Liver (tissue), 9 donors: Measurements from ENCODE around the gene UXS1. TPM values are rescaled to one million over a fixed set of nuclear protein-coding genes. Genes with fewer than 3 reads are reported as not detected.

Experiments used
- DNase-seq: peaks from one replicate; pipeline ENCODE4 v3.0.0-alpha.2; 2017; ENCODE audit warnings: low spot score
- H3K27ac ChIP-seq, 2 donors: one replicate each; pipeline ENCODE4 v1.7.0; 2013; ENCODE audit warnings: inconsistent platforms in 2 of 2, low read length in 2 of 2, control low read depth in 1 of 2, low read depth in 1 of 2, mild to moderate bottlenecking in 1 of 2
- H3K27me3 ChIP-seq, 4 donors: one replicate each; pipeline versions ENCODE4 v1.6.1 to v1.7.0; 2013; ENCODE audit warnings: low read length in 3 of 4, inconsistent platforms in 1 of 4, mild to moderate bottlenecking in 1 of 4, moderate library complexity in 1 of 4; ENCODE audit not compliant: control insufficient read depth in 4 of 4, insufficient read depth in 4 of 4
- H3K36me3 ChIP-seq, 4 donors: one replicate each; pipeline versions ENCODE4 v1.6.1 to v1.7.0; 2013; ENCODE audit warnings: low read length in 3 of 4, mild to moderate bottlenecking in 3 of 4, low read depth in 1 of 4, moderate library complexity in 1 of 4; ENCODE audit not compliant: control insufficient read depth in 4 of 4, insufficient read depth in 3 of 4
- H3K4me1 ChIP-seq, 4 donors: one replicate each; pipeline versions ENCODE4 v1.6.1 to v1.7.0; 2013; ENCODE audit warnings: low read length in 3 of 4, mild to moderate bottlenecking in 3 of 4, moderate library complexity in 1 of 4; ENCODE audit not compliant: control insufficient read depth in 4 of 4, insufficient read depth in 4 of 4
- H3K4me3 ChIP-seq, 3 donors: one replicate each; pipeline versions ENCODE4 v1.6.1 to v1.7.0; 2013; ENCODE audit warnings: low read length in 3 of 3, control low read depth in 1 of 3, low read depth in 1 of 3, mild to moderate bottlenecking in 1 of 3
- H3K9ac ChIP-seq, 2 donors: one replicate each; pipeline ENCODE4 v1.7.0; 2013; ENCODE audit warnings: low read length in 2 of 2, mild to moderate bottlenecking in 2 of 2, moderate library complexity in 2 of 2, control low read depth in 1 of 2, low read depth in 1 of 2
- H3K9me3 ChIP-seq, 4 donors: one replicate each; pipeline versions ENCODE4 v1.6.1 to v1.7.0; 2013; ENCODE audit warnings: low read length in 3 of 4; ENCODE audit not compliant: control insufficient read depth in 4 of 4
- EGR1 ChIP-seq, 2 donors: IDR thresholded peaks; 2 replicates each; pipeline ENCODE4 v1.6.1; 2016 to 2018; ENCODE audit warnings: antibody characterized with exemption in 2 of 2, low read depth in 2 of 2
- FOXA1 ChIP-seq: IDR thresholded peaks from 2 replicates; pipeline ENCODE4 v1.6.1; 2016; ENCODE audit warnings: antibody characterized with exemption
- FOXA2 ChIP-seq: IDR thresholded peaks from 2 replicates; pipeline ENCODE4 v1.6.1; 2016; ENCODE audit warnings: antibody characterized with exemption
- GABPA ChIP-seq, 2 donors: IDR thresholded peaks in 1 of 2; conservative IDR thresholded peaks in 1 of 2; 2 replicates each; pipeline ENCODE4 v1.6.1; 2016; ENCODE audit warnings: antibody characterized with exemption in 2 of 2, mild to moderate bottlenecking in 1 of 2, moderate library complexity in 1 of 2
- HNF4A ChIP-seq, 2 donors: conservative IDR thresholded peaks; 2 replicates each; pipeline ENCODE4 v1.6.1; 2016; ENCODE audit warnings: antibody characterized with exemption in 2 of 2, mild to moderate bottlenecking in 2 of 2
- HNF4G ChIP-seq: IDR thresholded peaks from 2 replicates; pipeline ENCODE4 v1.6.1; 2016; ENCODE audit warnings: antibody characterized with exemption
- JUND ChIP-seq, 2 donors: IDR thresholded peaks; 2 replicates each; pipeline ENCODE4 v1.6.1; 2016; ENCODE audit warnings: antibody characterized with exemption in 2 of 2
- MAX ChIP-seq: IDR thresholded peaks from 2 replicates; pipeline ENCODE4 v1.6.1; 2016; ENCODE audit warnings: antibody characterized with exemption
- NR2F2 ChIP-seq: IDR thresholded peaks from 2 replicates; pipeline ENCODE4 v1.6.1; 2016; ENCODE audit warnings: antibody characterized with exemption
- RAD21 ChIP-seq, 2 donors: IDR thresholded peaks; 2 replicates each; pipeline ENCODE4 v1.6.1; 2016; ENCODE audit warnings: antibody characterized with exemption in 2 of 2, mild to moderate bottlenecking in 2 of 2
- REST ChIP-seq: IDR thresholded peaks from 2 replicates; pipeline ENCODE4 v1.6.1; 2016; ENCODE audit warnings: antibody characterized with exemption, mild to moderate bottlenecking
- RXRA ChIP-seq, 2 donors: IDR thresholded peaks; 2 replicates each; pipeline ENCODE4 v1.6.1; 2017 to 2018; ENCODE audit warnings: antibody characterized with exemption in 2 of 2, mild to moderate bottlenecking in 1 of 2
- SP1 ChIP-seq: IDR thresholded peaks from 2 replicates; pipeline ENCODE4 v1.6.1; 2018; ENCODE audit warnings: antibody characterized with exemption, mild to moderate bottlenecking
- TAF1 ChIP-seq: conservative IDR thresholded peaks from 2 replicates; pipeline ENCODE4 v1.6.1; 2016; ENCODE audit warnings: antibody characterized with exemption, mild to moderate bottlenecking
- YY1 ChIP-seq: IDR thresholded peaks from 2 replicates; pipeline ENCODE4 v1.6.1; 2016; ENCODE audit warnings: antibody characterized with exemption, mild to moderate bottlenecking
- ZBTB33 ChIP-seq: IDR thresholded peaks from 2 replicates; pipeline ENCODE4 v1.6.1; 2016; ENCODE audit warnings: antibody characterized with exemption
- WGBS: extraction: QIAGEN DNeasy Blood & Tissue Kit; methylation state at CpG from one replicate; pipeline ENCODE4 v1.1.7; 2013; 5-methylcytosine and 5-hydroxymethylcytosine counted together
- polyA plus RNA-seq, 2 donors: library from polyadenylated mRNA; stranded (reverse) in 1 of 2; unstranded in 1 of 2; fragments of 200-250 nt in 1 of 2; fragments of >200 nt in 1 of 2; fragmentation: Nextera tagmentation in 1 of 2; extraction: Ambion mirVana in 1 of 2; gene quantifications; one replicate each; pipeline versions ENCODE4 v1.2.1 to v1.2.3, GENCODE V29; 2013 to 2015
- total RNA-seq, 2 donors: library from RNA; depleted of rRNA; stranded (reverse); fragments of >200 nt; gene quantifications; one replicate each; pipeline ENCODE4 v1.2.3, GENCODE V29; 2014
- TF ChIP-seq, protein P1 (sequence below): IDR thresholded peaks from 2 replicates; pipeline ENCODE4 v1.6.1; 2016; ENCODE audit warnings: antibody characterized with exemption
- TF ChIP-seq, protein P2 (sequence below): fragments of 150-350 bp; IDR thresholded peaks from 2 replicates; pipeline ENCODE4 v1.5.1; 2017; ENCODE audit warnings: improper control_type of control experiment, low read depth, low read length; ENCODE audit not compliant: missing input control
- donor health status: healthy.
- donor health status: healthy.
- donor health status: healthy.
- donor health status: healthy.
- donor health status: healthy.

UXS1 gene
- total and polyA plus RNA-seq, 4 donors: 8.8 to 19.9 (median 10.0) TPM

DNA sequence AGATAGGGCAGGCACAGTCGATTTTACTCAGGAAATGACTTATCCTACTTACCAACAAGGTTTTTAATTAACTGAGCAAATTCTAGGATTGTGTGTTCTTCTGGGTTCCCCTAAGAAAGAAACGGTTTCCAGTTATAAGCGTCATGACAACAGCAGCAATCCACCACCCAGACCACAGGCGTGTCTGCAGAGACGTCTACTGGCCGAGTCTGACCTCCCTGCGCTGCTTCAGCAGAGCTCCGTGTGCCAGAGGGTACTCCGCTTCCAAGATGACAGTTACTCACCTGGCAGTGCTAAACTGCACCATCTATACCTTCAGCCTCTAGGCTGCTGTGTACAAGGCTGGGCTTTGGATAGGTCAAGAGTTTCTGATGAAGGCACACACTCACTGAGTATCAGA, 95.4 kb downstream of the UXS1 start:
- WGBS: 81% methylated on average over 9 of the region's 9 CpGs
- no peak for DNase-seq
- peaks cover 0 to 9% (median 2%) of the 10 kb centered on the region in 4 donors for H3K36me3 ChIP-seq
- no peak overlapping the region for H3K27ac ChIP-seq
- H3K4me1 ChIP-seq: no peaks in the 10 kb centered on the region
- no peaks in the 10 kb centered on the region for H3K27me3 ChIP-seq
- H3K4me3 ChIP-seq: no peak overlapping the region
- H3K9ac ChIP-seq: no peak overlapping the region
- TF ChIP-seq MAX (no peak), SP1 (no peak), FOXA2 (no peak), JUND (IDR thresholded peaks at IDR 0.05) (no peak), EGR1 (IDR thresholded peaks at IDR 0.05; ENCODE audit: low read depth in 2 of 2) (no peak), RAD21 (IDR thresholded peaks at IDR 0.05) (no peak), NR2F2 (no peak)
- TF ChIP-seq, protein P1, sequence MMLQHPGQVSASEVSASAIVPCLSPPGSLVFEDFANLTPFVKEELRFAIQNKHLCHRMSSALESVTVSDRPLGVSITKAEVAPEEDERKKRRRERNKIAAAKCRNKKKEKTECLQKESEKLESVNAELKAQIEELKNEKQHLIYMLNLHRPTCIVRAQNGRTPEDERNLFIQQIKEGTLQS: no peak
- no peaks in the 10 kb centered on the region for H3K9me3 ChIP-seq

DNA sequence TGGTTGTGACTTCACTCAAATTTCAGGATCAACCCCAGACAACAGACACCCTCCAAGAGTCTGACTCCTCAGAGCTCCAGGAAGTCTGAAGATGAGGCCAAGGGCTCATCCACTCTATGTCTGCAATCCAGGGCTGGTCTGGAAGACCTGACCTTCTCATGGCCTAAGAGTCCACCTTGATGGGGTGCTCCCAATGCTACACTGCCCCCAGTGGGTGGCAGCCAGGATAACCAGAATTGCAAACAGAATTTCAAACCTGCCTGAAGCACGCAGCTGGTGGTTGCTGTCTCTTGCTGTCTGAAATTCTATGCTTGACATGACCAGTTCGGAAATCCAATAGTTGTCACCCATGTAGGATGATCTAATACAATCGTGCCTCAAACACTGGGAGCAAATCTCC, 96.0 kb downstream of the UXS1 start:
- Histone ChIP-seq H3K9me3 (no peaks in the 10 kb centered on the region), H3K27ac (no peak overlapping the region), H3K4me3 (no peak overlapping the region), H3K36me3 (peaks cover 0 to 9% (median 2%) of the 10 kb centered on the region in 4 donors), H3K27me3 (no peaks in the 10 kb centered on the region), H3K4me1 (no peaks in the 10 kb centered on the region), H3K9ac (no peak overlapping the region)
- no peak for DNase-seq
- no peak for TF ChIP-seq HNF4A (conservative IDR thresholded peaks at IDR 0.05)
- TF ChIP-seq NR2F2: no peak
- TF ChIP-seq YY1: no peak
- peak; percentile 45 to 67 for TF ChIP-seq RAD21 (IDR thresholded peaks at IDR 0.05)
- TF ChIP-seq, protein P2, sequence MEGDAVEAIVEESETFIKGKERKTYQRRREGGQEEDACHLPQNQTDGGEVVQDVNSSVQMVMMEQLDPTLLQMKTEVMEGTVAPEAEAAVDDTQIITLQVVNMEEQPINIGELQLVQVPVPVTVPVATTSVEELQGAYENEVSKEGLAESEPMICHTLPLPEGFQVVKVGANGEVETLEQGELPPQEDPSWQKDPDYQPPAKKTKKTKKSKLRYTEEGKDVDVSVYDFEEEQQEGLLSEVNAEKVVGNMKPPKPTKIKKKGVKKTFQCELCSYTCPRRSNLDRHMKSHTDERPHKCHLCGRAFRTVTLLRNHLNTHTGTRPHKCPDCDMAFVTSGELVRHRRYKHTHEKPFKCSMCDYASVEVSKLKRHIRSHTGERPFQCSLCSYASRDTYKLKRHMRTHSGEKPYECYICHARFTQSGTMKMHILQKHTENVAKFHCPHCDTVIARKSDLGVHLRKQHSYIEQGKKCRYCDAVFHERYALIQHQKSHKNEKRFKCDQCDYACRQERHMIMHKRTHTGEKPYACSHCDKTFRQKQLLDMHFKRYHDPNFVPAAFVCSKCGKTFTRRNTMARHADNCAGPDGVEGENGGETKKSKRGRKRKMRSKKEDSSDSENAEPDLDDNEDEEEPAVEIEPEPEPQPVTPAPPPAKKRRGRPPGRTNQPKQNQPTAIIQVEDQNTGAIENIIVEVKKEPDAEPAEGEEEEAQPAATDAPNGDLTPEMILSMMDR: peak; percentile 11
- 64% methylated on average over 3 of the region's 3 CpGs for WGBS

DNA sequence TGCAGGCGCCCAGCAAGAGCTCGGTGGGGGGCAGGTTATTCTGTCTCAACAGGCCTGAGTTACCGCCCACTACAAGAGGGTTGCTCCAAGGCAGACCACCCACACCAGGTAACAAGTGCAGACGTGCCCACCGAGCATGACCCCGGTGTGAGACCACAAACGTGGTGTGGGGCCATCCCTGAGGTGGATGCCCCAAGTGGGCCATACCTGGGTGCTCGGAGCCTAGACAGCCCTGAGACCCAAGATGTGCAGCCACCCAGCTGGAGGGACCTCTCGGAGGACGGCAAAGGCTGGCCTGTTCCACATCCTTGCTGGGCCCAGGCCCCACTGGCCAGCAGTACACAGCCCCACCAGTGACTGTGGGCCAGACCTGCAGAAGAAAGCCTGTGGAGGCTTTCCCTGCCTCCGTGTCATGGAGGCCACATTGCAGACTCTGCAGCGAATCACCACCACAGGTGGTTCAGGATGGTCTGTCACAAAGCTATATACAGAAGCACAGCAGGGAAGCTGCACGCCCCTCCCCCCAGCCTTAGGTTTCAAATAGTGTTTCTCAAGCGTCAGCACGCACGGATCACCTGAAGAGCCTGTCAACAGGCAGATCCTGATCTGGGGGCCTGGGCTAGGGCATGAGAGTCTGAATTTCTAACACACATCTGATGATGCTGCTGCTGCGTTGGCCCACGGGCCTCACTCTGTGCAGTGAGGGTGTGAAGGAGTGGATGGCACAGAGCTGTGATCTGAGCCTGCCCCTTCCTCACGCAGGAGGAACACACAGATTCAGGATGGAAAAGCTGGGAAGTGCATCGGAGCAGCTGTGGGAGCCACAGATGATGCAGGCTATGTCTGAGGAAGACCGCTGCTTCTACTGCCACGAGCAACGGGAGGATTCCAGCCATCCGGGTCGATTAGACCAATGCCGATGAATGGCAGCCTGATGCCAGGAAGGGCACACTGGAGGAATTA, 96.8 kb downstream of the UXS1 start:
- H3K9ac ChIP-seq: no peak overlapping the region
- H3K4me3 ChIP-seq: no peak overlapping the region
- H3K36me3 ChIP-seq: peaks cover 0 to 9% (median 2%) of the 10 kb centered on the region in 4 donors
- H3K27ac ChIP-seq: no peak overlapping the region
- H3K4me1 ChIP-seq: no peaks in the 10 kb centered on the region
- 96% methylated on average over 26 of the region's 26 CpGs for WGBS
- no peak for DNase-seq
- no peaks in the 10 kb centered on the region for H3K27me3 ChIP-seq
- no peaks in the 10 kb centered on the region for H3K9me3 ChIP-seq
- TF ChIP-seq NR2F2: no peak
- TF ChIP-seq RAD21 (IDR thresholded peaks at IDR 0.05): no peak
- no peak for TF ChIP-seq RXRA (IDR thresholded peaks at IDR 0.05)
- no peak for TF ChIP-seq HNF4G
- TF ChIP-seq JUND (IDR thresholded peaks at IDR 0.05): no peak
- TF ChIP-seq GABPA (IDR thresholded peaks at IDR 0.05 in 1 of 2, conservative IDR thresholded peaks at IDR 0.05 in 1 of 2): no peak
- no peak for TF ChIP-seq EGR1 (IDR thresholded peaks at IDR 0.05; ENCODE audit: low read depth in 2 of 2)
- TF ChIP-seq REST: no peak
- TF ChIP-seq TAF1: no peak
- no peak for TF ChIP-seq SP1
- TF ChIP-seq FOXA1: no peak
- no peak for TF ChIP-seq HNF4A (conservative IDR thresholded peaks at IDR 0.05)
- TF ChIP-seq YY1: no peak
- no peak for TF ChIP-seq ZBTB33
